ENCODE data around the gene ARMC9.
"Not testable (repeated sequence)": the region's sequence is repeated elsewhere in the genome, so short reads cannot be mapped to it uniquely, and the experiment has no call there.

Gene ARMC9

DNA sequence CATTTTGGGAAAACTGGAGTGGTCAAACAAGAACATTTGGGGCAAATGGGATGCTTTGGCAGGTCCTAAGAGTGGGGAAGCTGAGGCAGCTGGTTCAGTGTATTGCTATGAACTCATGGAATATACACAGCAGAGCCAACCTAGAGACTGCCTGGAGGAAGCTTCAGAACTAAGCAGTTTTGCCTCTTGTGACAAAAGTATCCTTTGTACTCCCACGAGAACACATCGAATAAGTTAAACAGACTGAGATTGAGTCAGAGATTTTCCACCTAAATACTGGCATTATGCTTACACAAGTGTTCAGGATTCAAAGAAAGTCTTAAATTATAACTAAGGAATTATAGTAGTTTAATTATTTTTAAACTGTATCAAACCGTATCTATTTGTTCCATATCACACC is 5.2 kb upstream of the ARMC9 start:
- TF ChIP-seq, protein P1, sequence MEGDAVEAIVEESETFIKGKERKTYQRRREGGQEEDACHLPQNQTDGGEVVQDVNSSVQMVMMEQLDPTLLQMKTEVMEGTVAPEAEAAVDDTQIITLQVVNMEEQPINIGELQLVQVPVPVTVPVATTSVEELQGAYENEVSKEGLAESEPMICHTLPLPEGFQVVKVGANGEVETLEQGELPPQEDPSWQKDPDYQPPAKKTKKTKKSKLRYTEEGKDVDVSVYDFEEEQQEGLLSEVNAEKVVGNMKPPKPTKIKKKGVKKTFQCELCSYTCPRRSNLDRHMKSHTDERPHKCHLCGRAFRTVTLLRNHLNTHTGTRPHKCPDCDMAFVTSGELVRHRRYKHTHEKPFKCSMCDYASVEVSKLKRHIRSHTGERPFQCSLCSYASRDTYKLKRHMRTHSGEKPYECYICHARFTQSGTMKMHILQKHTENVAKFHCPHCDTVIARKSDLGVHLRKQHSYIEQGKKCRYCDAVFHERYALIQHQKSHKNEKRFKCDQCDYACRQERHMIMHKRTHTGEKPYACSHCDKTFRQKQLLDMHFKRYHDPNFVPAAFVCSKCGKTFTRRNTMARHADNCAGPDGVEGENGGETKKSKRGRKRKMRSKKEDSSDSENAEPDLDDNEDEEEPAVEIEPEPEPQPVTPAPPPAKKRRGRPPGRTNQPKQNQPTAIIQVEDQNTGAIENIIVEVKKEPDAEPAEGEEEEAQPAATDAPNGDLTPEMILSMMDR (IDR thresholded peaks at IDR 0.05; ENCODE audit: low read depth, low read length), result no peak
- DNase-seq (ENCODE audit: low read depth, low spot score), result no peak
- in situ Hi-C loops (cut with HindIII; ENCODE audit: low sequenced_read_pairs), result no loop called here
- no peak overlapping the region for H3K4me3 ChIP-seq (ENCODE audit: low read depth, low read length)

DNA sequence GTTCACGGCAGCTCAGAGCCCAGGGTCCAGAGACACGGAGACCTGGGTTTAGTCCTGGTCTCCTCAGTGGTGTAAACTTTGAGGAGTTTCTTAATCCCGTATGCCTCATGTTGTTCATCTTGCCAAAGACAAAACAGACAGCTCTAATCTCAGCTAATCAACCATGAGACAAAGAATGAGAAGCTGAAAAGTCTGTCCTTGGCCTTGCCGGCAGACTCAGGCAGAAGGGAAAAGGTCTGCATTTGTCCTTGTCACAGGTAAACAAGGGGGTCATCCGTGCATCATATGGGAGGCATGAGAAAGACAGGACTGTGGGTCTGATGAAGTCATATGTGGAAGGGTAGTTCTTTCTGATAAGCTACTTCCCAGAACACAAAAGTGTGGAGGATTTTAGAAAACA is 1.8 kb upstream of the ARMC9 start:
- TF ChIP-seq, protein P1 (IDR thresholded peaks at IDR 0.05; ENCODE audit: low read depth, low read length), result no peak
- no peak for DNase-seq (ENCODE audit: low read depth, low spot score)
- H3K4me3 ChIP-seq (ENCODE audit: low read depth, low read length), result no peak overlapping the region
- in situ Hi-C loops (cut with HindIII; ENCODE audit: low sequenced_read_pairs), result no loop called here

DNA sequence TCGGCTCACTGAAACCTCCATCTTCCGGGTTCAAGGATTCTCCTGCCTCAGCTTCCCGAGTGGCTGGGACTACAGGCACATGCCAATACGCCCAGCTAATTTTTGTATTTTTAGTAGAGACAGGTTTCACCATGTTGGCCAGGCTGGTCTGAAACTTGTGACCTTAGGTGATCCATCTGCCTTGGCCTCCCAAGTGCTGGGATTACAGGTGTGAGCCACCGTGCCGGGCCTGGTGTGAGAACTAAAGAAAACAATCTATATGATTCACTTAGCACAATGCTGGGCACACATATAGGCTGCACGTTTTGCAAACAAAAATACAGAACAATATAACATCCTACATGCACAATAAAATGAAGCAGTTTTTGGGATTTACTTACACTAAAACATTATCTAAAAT is 1.2 kb upstream of the ARMC9 start:
- DNase-seq (ENCODE audit: low read depth, low spot score); in situ Hi-C loops (cut with HindIII; ENCODE audit: low sequenced_read_pairs); H3K4me3 ChIP-seq (ENCODE audit: low read depth, low read length): not testable (repeated sequence)

DNA sequence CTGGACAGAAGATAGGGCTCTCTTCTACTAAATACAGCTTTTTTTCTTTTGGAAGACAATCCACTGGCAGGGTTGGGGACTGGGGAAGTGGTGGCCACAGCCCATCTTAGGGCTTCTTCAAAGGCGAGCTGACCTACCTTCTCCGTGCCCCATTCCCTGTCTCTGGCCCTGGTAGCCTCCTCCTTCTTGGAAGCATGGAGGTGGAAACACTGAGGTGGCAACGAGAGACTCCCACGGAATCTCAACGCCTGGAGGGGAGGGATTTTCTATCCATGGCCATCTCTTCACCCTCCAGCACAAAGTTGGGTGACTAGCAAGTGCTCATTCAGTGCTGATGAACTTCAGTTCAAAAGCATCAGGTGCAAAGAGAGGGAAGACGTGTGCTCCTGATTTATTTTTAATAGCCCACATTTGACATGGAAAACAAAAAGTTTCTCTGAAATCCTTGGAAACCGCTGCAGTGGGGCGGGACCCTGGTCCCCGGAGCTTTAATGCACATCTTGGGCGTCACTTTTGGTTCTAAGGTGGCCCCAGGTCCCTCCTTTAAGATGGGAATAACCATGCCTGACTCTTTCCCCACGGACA is 633 bp upstream of the ARMC9 start:
- in situ Hi-C loops (cut with HindIII; ENCODE audit: low sequenced_read_pairs), result no loop called here
- TF ChIP-seq, protein P1 (IDR thresholded peaks at IDR 0.05; ENCODE audit: low read depth, low read length), result no peak

DNA sequence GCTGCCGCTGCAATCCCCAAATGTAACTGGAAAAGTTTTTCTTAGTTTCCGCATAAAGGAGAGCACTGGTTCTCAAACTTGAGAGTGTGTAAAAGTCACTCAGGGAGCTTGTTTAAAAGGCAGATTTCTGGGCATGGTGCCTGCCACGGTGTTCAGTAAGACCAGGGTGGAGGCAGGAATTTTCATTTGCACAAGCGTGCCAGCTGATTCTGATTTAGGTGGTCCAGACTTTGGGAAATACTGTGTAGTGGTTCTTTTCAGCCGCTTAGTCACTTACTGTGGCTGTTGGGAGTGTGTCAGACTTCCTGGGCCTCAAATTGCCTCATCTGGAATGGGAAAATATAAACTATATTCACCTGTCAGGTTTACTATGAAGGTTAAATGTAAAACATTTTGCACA is 788 bp downstream of the ARMC9 start:
- peak; percentile 49 for DNase-seq (ENCODE audit: low read depth, low spot score)
- H3K4me3 ChIP-seq (ENCODE audit: low read depth, low read length), result peak overlapping the region; percentile 85
- in situ Hi-C loops (cut with HindIII; ENCODE audit: low sequenced_read_pairs), result no loop called here
- TF ChIP-seq, protein P1 (IDR thresholded peaks at IDR 0.05; ENCODE audit: low read depth, low read length), result no peak

More for the DNA sequence above, 633 bp upstream of the ARMC9 start:
- DNase-seq (ENCODE audit: low read depth, low spot score), result no peak
- peak overlapping the region; percentile 85 for H3K4me3 ChIP-seq (ENCODE audit: low read depth, low read length)

DNA sequence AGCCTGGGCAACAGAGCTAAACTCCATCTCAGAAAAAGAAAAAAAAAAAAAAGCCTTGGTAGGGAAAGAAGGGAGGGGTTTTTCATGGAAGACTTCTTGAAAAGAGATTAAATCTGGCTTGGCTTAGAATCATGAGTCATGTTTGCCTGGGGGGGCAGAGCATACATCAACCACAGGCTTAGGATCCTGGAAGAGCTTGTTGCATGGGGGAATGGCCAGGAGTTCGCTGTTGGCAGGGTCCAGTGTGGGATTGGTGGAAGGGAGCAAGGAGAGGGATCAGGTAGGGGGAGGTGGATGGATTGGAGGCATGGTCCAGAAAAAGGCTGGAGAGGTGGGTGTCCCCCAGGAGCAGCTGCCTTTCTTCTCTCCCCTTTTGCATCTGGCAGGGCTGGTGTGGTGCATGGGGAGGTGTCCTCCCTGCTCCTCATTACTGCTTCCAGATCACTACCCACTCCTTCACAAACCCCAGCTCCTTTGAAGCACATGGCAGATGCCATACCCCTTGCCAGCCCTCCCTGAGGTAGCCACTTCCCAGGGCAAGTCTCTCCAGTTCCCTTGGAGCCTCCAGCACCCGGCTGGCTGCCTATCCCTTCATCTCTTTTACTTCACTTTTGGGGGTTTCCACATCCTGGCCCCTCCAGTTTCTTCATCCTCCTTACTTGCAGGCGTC is 2.5 kb downstream of the ARMC9 start:
- DNase-seq (ENCODE audit: low read depth, low spot score), result peak; percentile 74
- in situ Hi-C loops (cut with HindIII; ENCODE audit: low sequenced_read_pairs), result no loop called here
- TF ChIP-seq, protein P1 (IDR thresholded peaks at IDR 0.05; ENCODE audit: low read depth, low read length), result no peak
- no peak overlapping the region for H3K4me3 ChIP-seq (ENCODE audit: low read depth, low read length)

DNA sequence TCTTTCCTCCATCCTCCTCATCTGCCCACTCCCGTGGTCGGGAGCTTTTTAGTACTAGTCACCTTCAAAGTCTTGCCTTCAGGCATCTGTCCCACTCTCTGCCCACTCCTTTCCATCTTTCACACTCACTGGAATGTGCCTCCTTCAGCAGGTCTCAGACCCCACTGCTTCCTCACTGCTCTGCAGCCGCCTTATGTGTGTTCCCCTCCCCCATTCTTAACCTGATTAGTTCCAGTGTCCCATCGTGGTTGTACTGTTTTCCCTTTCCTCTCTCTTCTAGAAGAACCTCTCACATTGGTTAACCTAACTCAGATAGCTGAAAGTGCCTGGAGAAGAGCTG is 3.0 kb downstream of the ARMC9 start:
- H3K4me3 ChIP-seq (ENCODE audit: low read depth, low read length), result no peak overlapping the region
- TF ChIP-seq, protein P1 (IDR thresholded peaks at IDR 0.05; ENCODE audit: low read depth, low read length), result no peak
- no peak for DNase-seq (ENCODE audit: low read depth, low spot score)
- in situ Hi-C loops (cut with HindIII; ENCODE audit: low sequenced_read_pairs), result no loop called here
